SU-DHL-6 (cell line): Measurements from ENCODE around the gene RUNX1.

Experiments
- EZH2phosphoT487 ChIP-seq: fragments of 200-600 bp; sonication (generic), shearing (Covaris generic); conservative IDR thresholded peaks from 2 replicates; pipeline ENCODE4 v1.6.1; 2018; ENCODE audit warnings: mild to moderate bottlenecking, antibody characterized with exemption, low read length, moderate library complexity, mixed read lengths
- TF ChIP-seq, protein P1 (sequence below): fragments of 200-600 bp; sonication (generic); IDR thresholded peaks from one replicate; pipeline ENCODE4 v1.5.1; 2017; ENCODE audit warnings: antibody characterized with exemption, mild to moderate bottlenecking, low read length, moderate library complexity; ENCODE audit not compliant: insufficient read depth, poor library complexity, severe bottlenecking

DNA sequence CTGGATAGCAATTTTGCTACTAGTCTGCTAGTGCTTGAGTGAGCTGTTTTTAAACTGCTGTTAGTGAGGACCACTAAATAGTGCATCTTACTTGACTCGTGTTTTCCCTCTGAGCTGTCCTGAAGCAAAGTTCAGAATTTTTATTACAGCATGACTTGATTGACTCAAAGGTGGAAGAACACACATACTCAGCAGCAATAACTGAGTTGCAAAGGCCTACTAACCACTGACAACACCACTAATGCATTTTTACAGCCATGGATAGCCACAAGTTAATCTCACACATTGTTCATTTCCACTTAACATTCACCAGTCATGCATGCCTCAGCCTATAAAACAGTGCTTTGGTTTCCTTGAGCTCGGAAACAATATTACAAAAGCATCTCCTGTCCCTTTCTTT, 148.7 kb downstream of the RUNX1 start:
- TF ChIP-seq, protein P1, sequence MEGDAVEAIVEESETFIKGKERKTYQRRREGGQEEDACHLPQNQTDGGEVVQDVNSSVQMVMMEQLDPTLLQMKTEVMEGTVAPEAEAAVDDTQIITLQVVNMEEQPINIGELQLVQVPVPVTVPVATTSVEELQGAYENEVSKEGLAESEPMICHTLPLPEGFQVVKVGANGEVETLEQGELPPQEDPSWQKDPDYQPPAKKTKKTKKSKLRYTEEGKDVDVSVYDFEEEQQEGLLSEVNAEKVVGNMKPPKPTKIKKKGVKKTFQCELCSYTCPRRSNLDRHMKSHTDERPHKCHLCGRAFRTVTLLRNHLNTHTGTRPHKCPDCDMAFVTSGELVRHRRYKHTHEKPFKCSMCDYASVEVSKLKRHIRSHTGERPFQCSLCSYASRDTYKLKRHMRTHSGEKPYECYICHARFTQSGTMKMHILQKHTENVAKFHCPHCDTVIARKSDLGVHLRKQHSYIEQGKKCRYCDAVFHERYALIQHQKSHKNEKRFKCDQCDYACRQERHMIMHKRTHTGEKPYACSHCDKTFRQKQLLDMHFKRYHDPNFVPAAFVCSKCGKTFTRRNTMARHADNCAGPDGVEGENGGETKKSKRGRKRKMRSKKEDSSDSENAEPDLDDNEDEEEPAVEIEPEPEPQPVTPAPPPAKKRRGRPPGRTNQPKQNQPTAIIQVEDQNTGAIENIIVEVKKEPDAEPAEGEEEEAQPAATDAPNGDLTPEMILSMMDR, result no peak
- TF ChIP-seq EZH2phosphoT487, result no peak
